OCI-M2 (cell line): Measurements from ENCODE around the gene VEPH1.

ENCODE experiments used
- DNase-seq: peaks from one replicate; lab custom pipeline; 2025; ENCODE audit not compliant: unreplicated experiment; lab: John Stamatoyannopoulos, UW

Gene VEPH1

DNA sequence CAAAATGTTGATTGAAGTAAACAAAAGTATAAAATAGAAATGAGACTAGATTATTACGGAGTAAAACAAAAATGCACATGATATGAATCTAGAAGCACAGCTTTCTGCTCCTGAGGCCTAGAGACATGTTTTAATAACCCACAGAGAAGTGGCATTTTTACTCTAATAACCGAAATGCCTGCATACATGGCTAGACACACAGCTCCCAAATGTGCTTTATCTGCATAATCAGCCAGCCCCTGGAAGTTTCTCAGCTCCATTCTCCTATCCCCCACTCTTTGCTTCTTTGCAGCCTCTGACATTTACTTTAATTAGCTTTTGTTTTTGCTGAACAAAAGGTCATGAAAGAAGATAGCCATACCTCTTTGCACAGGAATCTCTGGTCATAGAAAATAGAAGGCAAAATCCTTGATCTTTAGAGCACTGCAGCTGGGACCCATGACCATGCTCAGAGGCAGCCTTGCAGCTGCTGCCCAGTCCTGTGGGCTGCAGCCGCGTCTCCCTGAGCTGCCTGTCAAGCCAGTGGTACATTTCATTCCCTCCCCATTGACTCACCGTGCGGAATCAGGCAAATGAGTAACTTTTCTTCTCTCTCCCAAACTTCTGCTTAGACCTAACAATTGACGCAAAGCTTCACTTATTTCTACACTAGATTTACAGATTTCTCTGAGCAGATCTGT is at the start of gene VEPH1:
Gene VEPH1, minus strand, starts transcription at position 501 of the 680 bp plus-strand sequence. CDS start 8,067 bp downstream, outside the sequence.
- no peak for DNase-seq

DNA sequence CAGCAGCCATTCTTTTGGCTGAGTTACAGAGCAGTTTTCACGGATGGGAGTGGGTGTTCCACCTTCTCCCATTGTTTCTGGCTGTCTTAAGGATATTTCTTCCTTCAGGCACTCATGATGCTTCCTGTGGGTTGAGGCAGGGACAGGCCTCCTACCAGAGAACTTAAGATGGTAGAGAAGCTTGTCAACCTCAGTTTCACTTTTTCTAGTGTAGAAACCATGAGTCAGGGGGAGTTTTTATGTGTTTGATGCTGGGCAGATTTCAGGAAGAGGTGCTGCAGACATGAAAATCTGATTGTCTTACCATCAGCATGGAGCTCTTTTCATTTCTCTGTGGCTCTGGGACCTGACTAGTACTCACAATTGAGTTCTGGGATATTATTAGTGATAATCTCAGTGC is 48.7 kb upstream of the VEPH1 start:
- no peak for DNase-seq

DNA sequence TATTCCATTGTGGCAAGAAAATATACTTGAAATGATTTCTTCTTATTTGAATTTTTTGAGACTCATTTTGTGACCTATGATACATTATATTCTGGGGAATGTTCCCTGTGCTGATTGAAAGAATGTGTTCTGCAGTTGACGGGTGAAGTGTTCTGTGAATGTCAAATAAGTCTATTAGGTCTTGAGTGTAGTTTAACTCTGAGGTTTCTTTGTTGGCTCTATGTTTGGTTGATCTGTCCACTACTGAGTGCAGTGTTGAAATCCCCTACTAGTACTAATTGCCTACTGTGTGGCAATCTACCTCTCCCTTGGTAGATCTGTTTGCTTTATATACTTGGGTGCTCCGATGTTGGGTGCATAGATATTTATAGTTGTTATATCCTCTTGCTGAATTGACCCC is 46.3 kb upstream of the VEPH1 start:
- no peak for DNase-seq

DNA sequence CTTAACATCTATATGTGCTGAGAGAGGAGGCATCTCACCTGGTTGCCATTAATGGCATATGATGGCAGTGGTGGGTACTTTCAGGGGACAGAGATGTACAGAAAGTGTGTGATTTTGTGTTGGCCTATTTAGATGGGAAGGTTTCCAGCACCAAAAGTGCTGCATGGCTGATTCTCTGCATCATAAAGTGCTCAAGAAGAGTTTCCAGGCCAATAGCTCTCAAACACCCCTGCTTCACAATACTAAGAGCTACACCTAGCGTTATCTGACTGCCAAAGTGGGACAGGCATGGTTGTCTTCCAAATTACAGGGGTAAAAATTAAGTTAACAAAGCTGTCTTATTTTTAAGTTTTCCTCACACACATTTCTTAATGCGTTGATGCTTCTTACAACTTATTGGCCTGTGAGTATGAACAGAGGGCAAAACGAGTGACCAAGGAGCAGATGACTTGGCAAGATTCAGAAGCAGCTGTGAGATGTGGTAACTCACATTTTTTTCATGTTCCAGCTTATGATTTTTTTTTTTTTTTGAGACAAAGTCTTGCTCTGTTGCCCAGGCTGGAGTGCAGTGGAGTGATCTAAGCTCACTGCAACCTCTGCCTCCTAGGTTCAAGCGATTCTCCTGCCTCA is 41.4 kb upstream of the VEPH1 start:
- no peak for DNase-seq

DNA sequence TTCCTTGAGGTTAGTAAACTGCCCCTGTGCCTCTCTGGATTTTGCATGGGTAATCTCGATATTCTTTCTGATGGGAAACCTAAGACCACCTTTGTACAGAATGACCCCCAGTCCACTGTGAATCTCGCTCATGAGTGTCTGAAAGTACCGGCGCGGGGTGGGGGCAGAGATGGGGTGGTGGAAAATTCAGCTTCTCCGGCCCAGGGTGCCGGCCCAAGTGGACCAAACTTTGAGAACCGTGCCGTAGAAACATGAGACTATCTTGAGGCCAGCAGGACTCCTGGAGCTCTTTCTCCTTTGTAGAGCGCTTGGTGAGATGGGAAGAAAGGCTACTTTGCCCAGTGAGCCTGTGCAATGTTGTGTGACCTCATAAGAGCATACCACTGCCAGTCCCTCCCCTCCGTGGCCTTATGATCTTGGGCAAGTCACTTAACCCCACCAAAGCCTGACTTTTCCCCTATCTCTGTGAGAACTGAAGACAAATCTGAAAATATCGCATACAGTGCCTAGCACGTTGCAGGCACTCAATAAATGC is 40.4 kb upstream of the VEPH1 start:
- DNase-seq, result no peak

DNA sequence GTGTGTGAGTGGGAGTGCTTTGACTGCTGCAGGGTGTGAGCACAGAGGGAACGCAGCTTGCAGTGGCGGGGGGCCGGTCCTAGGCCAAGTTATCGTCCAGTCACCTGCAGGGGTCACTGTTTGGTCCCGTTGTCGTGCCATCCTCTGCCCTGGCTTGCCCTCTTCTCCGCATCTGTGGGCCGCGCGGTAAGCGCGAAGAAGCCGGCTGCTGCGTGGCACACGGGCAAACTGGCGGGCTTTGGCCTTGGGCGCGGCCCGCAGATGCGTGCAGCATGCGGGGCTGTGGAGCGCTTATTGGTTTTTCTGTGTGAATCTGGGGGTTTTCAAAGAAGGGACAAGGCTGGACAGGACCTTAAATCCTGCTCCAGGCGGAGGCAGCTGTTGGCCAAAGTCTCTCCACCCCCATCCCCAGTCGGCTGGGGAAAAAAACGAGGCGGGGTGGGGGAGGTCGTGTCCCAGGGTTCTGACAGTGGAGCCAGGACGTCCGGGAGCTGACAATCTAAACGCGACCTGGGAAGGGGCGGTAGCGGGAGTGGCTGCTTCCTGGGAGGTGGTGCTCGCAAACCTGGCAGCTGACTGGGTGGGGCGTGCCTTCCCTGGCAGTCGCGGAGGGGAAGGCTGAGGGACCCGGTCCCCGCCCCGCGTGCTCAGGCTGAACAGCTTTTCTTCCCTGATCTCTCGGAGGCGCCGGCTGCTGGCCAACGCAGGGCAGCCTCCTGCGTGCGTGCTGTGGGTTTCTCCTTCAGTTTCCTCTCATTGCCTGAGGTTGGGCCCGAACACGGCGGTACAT is 39.7 kb upstream of the VEPH1 start:
- no peak for DNase-seq

DNA sequence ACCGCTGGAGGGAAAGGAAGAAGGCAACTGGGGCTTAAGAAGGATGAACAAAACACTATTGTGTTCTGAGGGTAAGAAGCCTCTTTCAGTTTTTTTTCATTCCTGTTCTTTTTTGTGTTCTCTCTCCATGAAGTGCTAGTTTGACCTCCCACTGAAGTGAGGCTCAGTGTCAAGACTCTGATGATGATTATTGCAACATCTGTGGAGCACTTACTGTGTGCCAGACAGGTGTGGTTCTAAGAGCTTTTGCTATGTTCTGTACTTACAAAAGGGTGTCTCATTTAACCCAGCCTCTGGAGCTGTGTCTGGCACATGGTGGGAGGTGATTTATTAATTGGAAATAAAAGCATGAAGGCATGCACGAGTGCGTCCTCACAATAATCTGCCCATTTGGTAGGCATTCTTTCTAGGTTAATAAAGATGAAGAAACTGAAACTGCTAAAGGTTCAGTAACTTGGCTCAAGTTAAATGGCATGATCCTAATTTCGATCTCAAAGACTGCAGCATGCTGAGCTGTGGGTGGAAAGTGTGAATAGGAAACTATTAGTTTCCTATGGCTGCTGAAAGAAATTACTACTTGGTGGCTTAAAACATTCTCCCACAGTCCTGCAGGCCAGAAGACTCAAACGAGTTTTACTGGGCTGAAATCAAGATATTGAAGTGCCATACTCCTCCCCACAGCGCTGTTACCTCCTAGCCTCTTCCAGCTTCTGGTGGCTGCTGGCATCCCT is 38.5 kb upstream of the VEPH1 start:
- DNase-seq, result no peak

DNA sequence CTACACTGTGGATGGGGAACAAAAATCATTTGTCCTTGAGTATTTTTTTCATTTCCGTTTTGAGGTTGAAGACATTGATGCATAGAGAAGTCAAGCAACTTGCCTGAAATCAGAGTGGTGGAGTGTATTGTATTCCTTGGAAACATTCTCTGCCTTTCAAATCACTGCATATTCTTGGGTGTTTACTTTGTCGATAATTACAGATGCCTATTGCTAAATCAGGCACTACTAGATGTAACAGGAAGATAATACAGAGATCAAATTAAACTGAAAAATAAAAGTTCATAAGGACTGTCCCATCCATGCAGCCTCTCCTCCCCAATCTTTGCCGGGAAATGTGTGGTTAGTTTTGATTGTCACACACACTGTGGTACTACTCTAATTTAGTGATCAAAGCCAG is 37.4 kb upstream of the VEPH1 start:
- no peak for DNase-seq

DNA sequence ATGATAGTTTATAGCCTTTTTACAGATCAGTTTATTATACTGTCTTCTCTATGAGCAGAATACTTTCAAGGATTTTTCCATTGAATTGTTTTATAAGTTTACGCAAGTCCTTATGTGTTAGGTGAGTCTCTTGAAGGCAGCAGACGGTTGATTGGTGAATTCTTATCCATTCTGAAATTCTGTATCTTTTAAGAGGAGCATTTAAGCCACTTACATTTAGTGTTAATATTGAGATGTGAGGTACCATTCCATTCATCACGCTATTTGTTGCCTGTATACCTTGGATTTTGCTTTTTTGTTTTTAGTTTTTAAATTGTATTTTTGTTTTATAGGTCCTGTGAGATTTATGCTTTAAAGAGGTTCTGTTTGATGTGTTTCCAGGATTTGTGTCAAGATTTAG is 32.5 kb upstream of the VEPH1 start:
- DNase-seq, result no peak

DNA sequence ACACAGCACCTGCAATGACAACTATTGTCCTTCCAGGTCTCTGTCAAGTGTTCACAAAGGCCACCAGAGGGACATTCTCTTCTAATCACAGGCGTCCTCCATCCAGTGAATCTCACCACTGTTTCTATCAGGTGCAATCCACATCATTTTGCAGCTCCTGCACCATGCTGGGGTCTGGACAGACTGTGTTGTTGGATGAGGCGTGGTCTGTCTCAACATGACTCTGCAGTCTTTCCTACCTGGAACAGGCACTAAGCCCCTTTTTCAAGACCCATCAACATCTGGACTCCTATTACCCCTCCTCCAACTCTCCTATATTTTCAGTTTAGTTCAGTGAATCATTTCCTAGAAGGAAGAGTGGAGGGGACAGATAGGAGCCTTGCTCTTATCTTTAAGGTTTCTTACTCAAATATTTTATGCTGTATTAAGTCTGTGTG is 31.5 kb upstream of the VEPH1 start:
- DNase-seq, result no peak

DNA sequence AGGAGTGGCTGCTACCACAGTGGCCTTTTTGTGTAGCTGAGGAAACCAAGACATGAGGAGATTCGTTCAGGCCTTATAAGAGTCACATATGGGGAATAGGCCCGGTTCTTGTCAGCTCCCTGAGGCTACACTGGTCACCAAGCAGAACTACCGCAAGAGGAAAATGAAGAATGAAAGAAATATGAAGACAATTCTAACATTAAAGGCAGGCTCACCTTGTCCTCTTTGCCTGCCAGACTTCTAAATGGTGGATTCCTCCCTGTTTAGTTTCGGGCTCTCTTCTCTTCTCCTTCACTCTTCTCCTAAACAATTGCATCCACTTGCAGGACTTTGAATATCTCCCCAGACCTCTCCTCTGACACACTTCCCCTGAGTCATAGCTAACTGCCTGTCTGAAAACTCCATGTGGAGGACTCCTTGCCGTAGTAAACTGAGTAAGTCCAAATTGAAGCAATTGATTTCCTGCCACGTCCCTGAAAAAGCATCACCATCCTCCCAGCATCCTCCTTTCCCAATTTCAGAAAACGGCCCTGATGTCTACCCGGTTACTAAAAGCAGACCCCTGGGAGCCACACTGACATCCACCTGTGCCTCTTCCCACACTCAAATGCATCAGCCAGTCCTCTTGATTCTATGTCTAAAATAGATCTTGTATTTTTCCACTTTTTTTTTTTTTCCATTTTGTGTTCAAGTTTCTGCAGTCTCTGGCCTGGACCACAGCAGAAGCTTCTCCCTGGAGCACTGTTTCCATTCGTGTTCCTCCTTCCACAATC is 30.3 kb upstream of the VEPH1 start:
- DNase-seq, result no peak

DNA sequence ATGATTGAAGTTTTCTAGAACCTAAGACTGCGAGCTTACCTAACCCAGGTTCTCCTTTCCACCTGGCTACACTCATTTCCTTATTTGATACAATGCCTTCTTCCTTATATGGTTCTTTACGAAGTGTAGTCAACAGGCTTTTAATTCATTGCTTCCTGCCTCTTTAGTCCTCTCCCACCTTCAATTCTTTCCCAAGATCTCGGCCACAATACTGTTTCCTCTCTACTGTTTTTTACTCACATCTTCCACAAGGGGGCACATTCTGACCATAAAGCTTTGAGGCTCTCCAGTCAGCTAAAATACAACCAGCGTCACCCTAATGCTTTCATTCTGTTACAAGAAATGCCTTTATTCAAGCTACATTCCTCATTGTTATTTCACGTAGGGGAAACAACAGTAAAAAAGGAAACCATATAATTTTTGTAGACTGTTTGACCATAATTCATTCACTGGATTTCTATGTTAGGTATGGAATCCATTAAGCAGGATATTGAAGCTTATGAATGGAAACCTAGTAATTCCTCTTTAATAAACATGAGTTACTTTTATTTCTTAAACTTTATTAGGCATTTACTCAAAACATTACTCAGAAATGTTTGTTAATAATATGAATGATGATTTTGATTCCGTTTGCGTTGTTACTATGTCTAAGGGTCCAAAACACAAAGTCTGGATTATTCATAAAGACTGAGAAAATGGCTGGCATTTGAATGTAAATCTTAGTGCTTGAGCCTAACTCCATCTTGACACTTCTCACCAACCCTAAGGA is 29.5 kb upstream of the VEPH1 start:
- peak; percentile 21 for DNase-seq

DNA sequence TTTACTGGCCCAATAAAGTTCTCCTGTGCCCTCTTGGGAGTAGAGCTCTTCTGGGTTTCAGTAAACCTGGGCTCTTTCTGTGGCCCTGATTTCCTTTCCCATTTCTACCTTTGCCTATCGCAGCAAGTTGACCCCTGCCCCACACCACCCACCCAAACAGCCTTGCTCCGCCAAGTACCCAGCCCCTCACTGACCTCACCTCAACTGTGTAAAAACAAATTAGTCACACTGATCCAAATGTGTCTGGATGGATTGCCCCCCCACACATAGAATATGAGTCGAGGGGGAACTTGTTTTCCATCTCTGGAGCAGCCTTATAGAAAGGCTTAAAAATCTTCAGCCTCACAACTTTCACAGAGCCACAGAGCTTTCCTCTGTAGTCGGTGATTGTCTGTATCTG is 28.6 kb upstream of the VEPH1 start:
- no peak for DNase-seq

DNA sequence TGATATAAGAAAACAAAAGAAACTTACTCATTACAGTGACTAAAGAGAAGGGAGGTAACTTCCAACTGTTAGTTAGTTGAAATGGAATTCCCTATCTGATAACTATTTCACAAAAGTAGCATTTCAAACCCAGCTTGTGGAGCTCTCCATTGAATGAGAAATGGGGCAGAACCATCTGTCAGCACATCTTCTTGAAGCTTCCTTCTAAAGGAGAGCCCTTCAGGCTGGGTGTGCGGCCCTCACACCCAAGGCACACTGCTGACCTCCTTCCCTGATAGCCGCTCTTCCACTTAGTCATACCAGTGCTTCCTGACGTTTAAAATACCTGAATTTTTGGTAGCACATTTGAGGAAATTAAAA is 28.1 kb upstream of the VEPH1 start:
- DNase-seq, result no peak

DNA sequence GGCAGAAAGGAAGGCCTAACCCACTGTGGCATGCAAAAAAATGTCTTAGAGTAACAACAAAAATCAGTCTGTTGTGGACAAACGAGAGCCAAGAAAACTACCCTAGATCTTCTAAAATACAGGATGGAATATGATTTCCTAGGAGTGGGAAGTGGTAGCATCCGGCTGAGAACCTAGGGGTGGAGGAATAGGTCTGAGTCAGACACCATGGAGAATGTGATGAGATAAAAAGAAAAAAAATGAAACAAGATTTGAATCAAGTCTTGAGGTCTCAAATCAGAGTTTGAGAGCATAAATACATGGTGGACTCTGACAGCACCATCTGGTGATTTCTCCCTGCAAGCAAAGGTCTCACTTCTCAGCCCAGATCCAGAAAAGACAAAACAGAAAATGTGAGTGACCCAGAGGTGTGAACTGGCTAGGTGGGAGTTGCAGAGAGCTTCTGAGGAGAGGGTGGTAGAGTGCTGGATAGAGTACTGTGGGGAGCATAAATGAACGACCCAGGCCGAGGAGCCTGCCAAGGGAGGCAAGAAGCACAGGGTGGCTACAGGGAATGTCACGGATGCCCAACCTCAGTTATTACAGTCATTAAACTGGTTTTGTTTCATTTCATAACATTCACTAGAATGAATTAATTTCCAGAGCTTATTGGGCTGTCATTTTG is 27.6 kb upstream of the VEPH1 start:
- DNase-seq, result no peak

DNA sequence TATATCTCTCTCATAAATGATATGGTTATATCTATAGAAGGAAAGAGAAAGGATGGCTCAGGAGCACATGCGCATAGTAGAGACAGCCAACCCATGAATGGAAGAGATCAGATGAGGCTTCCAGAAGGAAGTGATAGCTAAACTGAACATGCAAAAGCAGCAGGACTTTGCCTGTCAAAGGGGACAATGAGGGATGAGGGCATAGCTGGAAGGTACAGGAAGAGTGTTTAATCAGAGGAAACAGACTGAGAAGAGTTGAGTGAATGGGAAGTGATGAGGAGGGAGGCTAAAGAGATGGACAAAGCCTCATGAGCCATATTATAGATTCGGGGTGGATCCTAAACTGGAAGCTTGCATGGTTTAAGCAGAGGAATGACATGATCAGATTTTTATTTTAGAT is 26.5 kb upstream of the VEPH1 start:
- no peak for DNase-seq

DNA sequence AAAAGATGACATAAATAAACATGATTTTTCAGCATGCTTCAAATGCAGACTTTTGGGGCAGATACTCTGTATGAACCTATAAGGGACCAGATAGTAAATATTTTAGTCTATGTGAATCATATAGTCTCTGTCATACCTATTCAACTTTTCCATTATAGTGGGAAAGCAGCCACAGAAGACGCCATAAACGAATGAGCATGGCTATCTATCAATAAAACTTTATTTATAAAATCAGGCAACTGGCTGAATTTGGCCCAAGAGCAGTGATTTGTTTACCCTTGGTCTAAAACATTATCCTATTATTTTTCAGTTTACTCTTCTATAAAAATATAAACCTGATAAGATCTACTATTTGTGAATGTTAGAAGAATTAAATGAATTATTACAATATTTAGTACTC is 25.9 kb upstream of the VEPH1 start:
- DNase-seq, result no peak

DNA sequence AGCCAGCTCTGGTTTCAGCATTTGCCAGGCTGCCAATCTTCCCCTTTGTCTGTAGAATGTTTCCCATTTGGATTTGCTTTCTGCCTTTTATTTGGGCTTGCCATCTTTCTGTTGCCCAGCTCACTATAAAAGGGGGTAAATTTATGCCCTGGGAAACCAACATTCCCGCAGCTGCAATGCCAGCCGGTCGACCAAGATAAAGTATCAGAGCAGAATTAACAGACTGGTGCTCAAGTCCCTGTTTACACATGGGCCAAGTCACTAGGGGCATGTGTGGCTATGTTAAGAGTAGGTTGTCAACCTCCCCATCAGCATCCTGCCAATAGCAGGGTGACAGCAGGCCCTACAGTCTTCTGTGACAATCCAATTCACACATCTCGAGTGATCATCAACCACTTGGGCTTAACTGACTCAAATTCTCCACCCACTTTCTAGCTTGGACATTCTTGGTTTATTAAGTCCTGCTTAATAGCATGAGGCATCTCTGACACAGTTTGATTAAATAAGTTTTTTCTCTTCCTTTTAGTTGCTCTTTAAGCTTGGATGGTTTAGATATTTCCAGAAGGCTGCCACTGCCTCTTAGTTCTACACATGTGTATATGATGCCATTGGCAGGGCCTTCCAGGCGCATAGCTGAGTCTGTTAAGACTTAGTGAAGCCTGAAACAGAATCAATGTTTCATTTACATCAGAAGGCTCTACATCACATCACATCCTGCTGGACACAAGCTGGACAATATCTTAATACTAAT is 24.1 kb upstream of the VEPH1 start:
- no peak for DNase-seq

DNA sequence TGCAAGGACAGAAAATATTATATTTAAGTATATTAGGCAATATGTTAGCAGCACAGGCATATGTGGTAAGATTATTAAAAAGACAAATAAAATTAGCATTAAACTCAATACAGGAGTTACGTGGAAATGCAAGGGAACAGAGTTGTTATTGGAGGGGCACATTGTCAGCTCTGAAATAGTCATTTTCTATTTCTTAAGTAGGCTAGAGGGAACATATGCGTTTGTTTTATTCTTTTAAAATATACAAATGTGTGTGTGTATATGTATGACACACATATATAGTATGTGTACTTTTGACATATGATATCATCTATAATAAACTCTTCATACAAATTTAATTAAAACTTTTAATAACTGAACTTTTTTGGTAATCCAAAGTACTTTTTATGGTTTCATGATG is 22.8 kb upstream of the VEPH1 start:
- no peak for DNase-seq
